WTC11 (cell line): ENCODE data around the gene CLEC16A.

Experiments
- GRHL2 ChIP-seq: fragments of 250-450 bp; sonication (Bioruptor Pico); IDR thresholded peaks from 2 replicates; pipeline ENCODE4 v1.8.0; 2022; ENCODE audit warnings: mild to moderate bottlenecking, moderate library complexity; ENCODE audit not compliant: insufficient replicate concordance, severe bottlenecking
- SMAD3 ChIP-seq: sonication (generic); formaldehyde crosslinking; IDR thresholded peaks from 2 replicates; pipeline ENCODE4 v1.8.0; 2022; ENCODE audit warnings: missing genetic modification reagents, mild to moderate bottlenecking, borderline replicate concordance
- ZNF423 ChIP-seq: fragments of 250-450 bp; sonication (Bioruptor Pico); IDR thresholded peaks from 2 replicates; pipeline ENCODE4 v2.1.2; 2022; ENCODE audit warnings: mild to moderate bottlenecking, moderate library complexity
- TF ChIP-seq, protein P1 (sequence below): fragments of 200-600 bp; IDR thresholded peaks from 2 replicates; pipeline ENCODE4 v1.8.0; 2022; ENCODE audit warnings: antibody characterized with exemption

- TF ChIP-seq, protein P1, sequence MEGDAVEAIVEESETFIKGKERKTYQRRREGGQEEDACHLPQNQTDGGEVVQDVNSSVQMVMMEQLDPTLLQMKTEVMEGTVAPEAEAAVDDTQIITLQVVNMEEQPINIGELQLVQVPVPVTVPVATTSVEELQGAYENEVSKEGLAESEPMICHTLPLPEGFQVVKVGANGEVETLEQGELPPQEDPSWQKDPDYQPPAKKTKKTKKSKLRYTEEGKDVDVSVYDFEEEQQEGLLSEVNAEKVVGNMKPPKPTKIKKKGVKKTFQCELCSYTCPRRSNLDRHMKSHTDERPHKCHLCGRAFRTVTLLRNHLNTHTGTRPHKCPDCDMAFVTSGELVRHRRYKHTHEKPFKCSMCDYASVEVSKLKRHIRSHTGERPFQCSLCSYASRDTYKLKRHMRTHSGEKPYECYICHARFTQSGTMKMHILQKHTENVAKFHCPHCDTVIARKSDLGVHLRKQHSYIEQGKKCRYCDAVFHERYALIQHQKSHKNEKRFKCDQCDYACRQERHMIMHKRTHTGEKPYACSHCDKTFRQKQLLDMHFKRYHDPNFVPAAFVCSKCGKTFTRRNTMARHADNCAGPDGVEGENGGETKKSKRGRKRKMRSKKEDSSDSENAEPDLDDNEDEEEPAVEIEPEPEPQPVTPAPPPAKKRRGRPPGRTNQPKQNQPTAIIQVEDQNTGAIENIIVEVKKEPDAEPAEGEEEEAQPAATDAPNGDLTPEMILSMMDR: no peak
- TF ChIP-seq SMAD3 (CRISPR knock-in tag) (no peak), ZNF423 (CRISPR knock-in tag) (no peak), GRHL2 (CRISPR knock-in tag) (no peak)
These were observed 109.6 kb downstream of the CLEC16A start for GRCh38 chr16:11053916-11054460.
